Activated CD8-positive, alpha-beta memory T cell treated with anti-CD3 and anti-CD28 coated beads for 36 hours (primary cell): ENCODE results near the gene TSPAN16. TPM values are rescaled to one million over a fixed set of nuclear protein-coding genes. Genes with fewer than 3 reads are reported as not detected.

Experiments used
- CTCF ChIA-PET: fragments of 350-600 bp; sonication (Branson Sonifier 250); formaldehyde crosslinking; loops from one replicate; lab custom pipeline; 2021; ENCODE audit warnings: antibody characterized with exemption; lab: Charles Lee
- POLR2A ChIA-PET: fragments of 350-600 bp; sonication (Branson Sonifier 250); formaldehyde crosslinking; loops from one replicate; lab custom pipeline; 2021; ENCODE audit warnings: antibody characterized with exemption; lab: Charles Lee
- total RNA-seq, 2 experiments: library from RNA; stranded (reverse); gene quantifications; one replicate each; pipeline ENCODE4 v1.2.3, GENCODE V29; 2021

TSPAN16 gene
- total RNA-seq = not detected

- POLR2A ChIA-PET = no interaction called here
Observed at GRCh38 chr19:11295665-11296245, at the start of gene TSPAN16. Gene TSPAN16, plus strand, starts transcription at chr19:11296160. Its CDS starts 138 bp downstream, at chr19:11296298.

GRCh38 chr19:11246941-11247340 is 49.0 kb upstream of the TSPAN16 start:
- POLR2A ChIA-PET = no interaction called here
- CTCF ChIA-PET = interaction anchor here (0.7 to 1.2 kb wide), 2 partner anchors 34 to 434 kb away, joined by 3 read pairs; no protein-coding TSS in a partner anchor

More at GRCh38 chr19:11295665-11296245, at the start of gene TSPAN16:
- CTCF ChIA-PET = no interaction called here

GRCh38 chr19:11247391-11247790 is 48.6 kb upstream of the TSPAN16 start:
- ChIA-PET POLR2A (no interaction called here), CTCF (interaction anchor here (0.7 kb wide), 1 partner anchor 433 kb away, joined by 3 read pairs; no protein-coding TSS in a partner anchor)

GRCh38 chr19:11247934-11248333 is 48.0 kb upstream of the TSPAN16 start:
- ChIA-PET POLR2A (no interaction called here), CTCF (no interaction called here)

- CTCF ChIA-PET = no interaction called here
- POLR2A ChIA-PET = no interaction called here
Observed at GRCh38 chr19:11248852-11249251, 47.1 kb upstream of the TSPAN16 start.

- ChIA-PET POLR2A (no interaction called here), CTCF (no interaction called here)
Observed at GRCh38 chr19:11251217-11251616, 44.7 kb upstream of the TSPAN16 start.

- POLR2A ChIA-PET = no interaction called here
- CTCF ChIA-PET = interaction anchor here (1.0 kb wide), 1 partner anchor 10 kb away, joined by 3 read pairs; no protein-coding TSS in a partner anchor
Observed at GRCh38 chr19:11251650-11252314, 44.2 kb upstream of the TSPAN16 start.

- POLR2A ChIA-PET = no interaction called here
Observed at GRCh38 chr19:11252665-11253355, 43.1 kb upstream of the TSPAN16 start.

GRCh38 chr19:11254666-11255065 is 41.3 kb upstream of the TSPAN16 start:
- ChIA-PET CTCF (no interaction called here), POLR2A (interaction anchor here (0.5 to 0.6 kb wide), 2 partner anchors 66 to 255 kb away, joined by 3 to 5 read pairs; no protein-coding TSS in a partner anchor)

More at GRCh38 chr19:11252665-11253355, 43.1 kb upstream of the TSPAN16 start:
- CTCF ChIA-PET = interaction anchor here (1.0 kb wide), 1 partner anchor 11 kb away, joined by 3 read pairs; no protein-coding TSS in a partner anchor

- CTCF ChIA-PET = no interaction called here
Observed at GRCh38 chr19:11256189-11256588, 39.8 kb upstream of the TSPAN16 start.

GRCh38 chr19:11257846-11258380 is 38.0 kb upstream of the TSPAN16 start:
- POLR2A ChIA-PET = interaction anchor here (0.6 kb wide), 1 partner anchor 225 kb away, joined by 4 read pairs; no protein-coding TSS in a partner anchor
- CTCF ChIA-PET = no interaction called here

More at GRCh38 chr19:11256189-11256588, 39.8 kb upstream of the TSPAN16 start:
- POLR2A ChIA-PET = no interaction called here

- ChIA-PET POLR2A (no interaction called here), CTCF (no interaction called here)
Observed at GRCh38 chr19:11260996-11261395, 35.0 kb upstream of the TSPAN16 start.

- ChIA-PET CTCF (no interaction called here), POLR2A (no interaction called here)
Observed at GRCh38 chr19:11261431-11261970, 34.5 kb upstream of the TSPAN16 start.

GRCh38 chr19:11261971-11262839 is 33.8 kb upstream of the TSPAN16 start, which contains the start of gene DOCK6:
Gene DOCK6, minus strand, starts transcription at chr19:11262524. Its CDS starts 84 bp downstream, at chr19:11262440.
- POLR2A ChIA-PET = no interaction called here

GRCh38 chr19:11263726-11264125 is 32.2 kb upstream of the TSPAN16 start:
- CTCF ChIA-PET = no interaction called here
- POLR2A ChIA-PET = no interaction called here

More at GRCh38 chr19:11261971-11262839, 33.8 kb upstream of the TSPAN16 start, which contains the start of gene DOCK6:
- CTCF ChIA-PET = interaction anchor here (0.6 kb wide), 1 partner anchor 22 kb away, joined by 3 read pairs; no protein-coding TSS in a partner anchor

GRCh38 chr19:11264452-11265176 is 31.3 kb upstream of the TSPAN16 start:
- ChIA-PET CTCF (no interaction called here), POLR2A (interaction anchor here (0.6 kb wide), 1 partner anchor 117 kb away, joined by 6 read pairs; no protein-coding TSS in a partner anchor)

GRCh38 chr19:11265177-11265784 is 30.7 kb upstream of the TSPAN16 start:
- CTCF ChIA-PET = no interaction called here
- POLR2A ChIA-PET = interaction anchor here (0.6 kb wide), 1 partner anchor 118 kb away, joined by 6 read pairs; no protein-coding TSS in a partner anchor
